ENCODE data around the gene CARMIL1.

CARMIL1 gene

GRCh38 chr6:25346064-25346463 is 66.9 kb downstream of the CARMIL1 start (continued):
- TF ChIP-seq ZNF677 (tag by site-specific recombination; IDR thresholded peaks at IDR 0.05) (no peak), MEIS1 (CRISPR knock-in tag; IDR thresholded peaks at IDR 0.05; ENCODE audit: borderline replicate concordance) (no peak), ZBTB21 (tag by site-specific recombination; IDR thresholded peaks at IDR 0.05) (peak; percentile 60; the same call in 1 of the 2 replicates), ZNF701 (tag by site-specific recombination; IDR thresholded peaks at IDR 0.05) (no peak), ZBTB1 (tag by site-specific recombination; IDR thresholded peaks at IDR 0.05) (no peak), GLIS1 (tag by site-specific recombination; IDR thresholded peaks at IDR 0.05) (no peak), ZNF146 (tag by site-specific recombination; IDR thresholded peaks at IDR 0.05) (no peak), KLF17 (tag by site-specific recombination; IDR thresholded peaks at IDR 0.05) (no peak), PATZ1 (tag by site-specific recombination; IDR thresholded peaks at IDR 0.05) (no peak; the same call in 1 of the 2 replicates), ZFHX2 (tag by site-specific recombination; conservative IDR thresholded peaks at IDR 0.05) (peak; percentile 91), ZXDB (tag by site-specific recombination; IDR thresholded peaks at IDR 0.05) (0 out of 2 replicates have a peak, but pooled peaks have one; percentile 27), ZNF561 (tag by site-specific recombination; IDR thresholded peaks at IDR 0.05; ENCODE audit: borderline replicate concordance) (no peak), ZNF610 (tag by site-specific recombination; IDR thresholded peaks at IDR 0.05; ENCODE audit: borderline replicate concordance) (no peak), ZNF121 (tag by site-specific recombination; IDR thresholded peaks at IDR 0.05) (no peak), KLF16 (tag by site-specific recombination; IDR thresholded peaks at IDR 0.05) (no peak), ZNF184 (tag by site-specific recombination; IDR thresholded peaks at IDR 0.05) (no peak), OVOL3 (tag by site-specific recombination; IDR thresholded peaks at IDR 0.05) (no peak), ZBTB8A (tag by site-specific recombination; IDR thresholded peaks at IDR 0.05) (no peak), EGR2 (tag by site-specific recombination; IDR thresholded peaks at IDR 0.05; ENCODE audit: low read depth) (peak; percentile 85), ZIC2 (tag by site-specific recombination; IDR thresholded peaks at IDR 0.05) (no peak), ZNF529 (tag by site-specific recombination; IDR thresholded peaks at IDR 0.05; ENCODE audit: insufficient replicate concordance) (no peak), ZNF843 (tag by site-specific recombination; IDR thresholded peaks at IDR 0.05) (no peak), SCRT1 (tag by site-specific recombination; IDR thresholded peaks at IDR 0.05; ENCODE audit: borderline replicate concordance) (no peak), ZNF18 (tag by site-specific recombination; IDR thresholded peaks at IDR 0.05) (no peak), ZNF514 (tag by site-specific recombination; IDR thresholded peaks at IDR 0.05) (no peak), ZNF114 (tag by site-specific recombination; IDR thresholded peaks at IDR 0.05) (no peak), ZSCAN4 (tag by site-specific recombination; IDR thresholded peaks at IDR 0.05) (no peak), ZBTB44 (tag by site-specific recombination; IDR thresholded peaks at IDR 0.05) (no peak), ZNF398 (tag by site-specific recombination; IDR thresholded peaks at IDR 0.05) (peak; percentile 75), ZNF692 (tag by site-specific recombination; IDR thresholded peaks at IDR 0.05) (peak; percentile 60; the same call in 1 of the 2 replicates)
